GM12878 (cell line): ENCODE measurements around the gene PRKN. TPM values are rescaled to one million over a fixed set of nuclear protein-coding genes. Genes with fewer than 3 reads are reported as not detected.

ENCODE experiments used
- ATAC-seq: fragments of 200-7000 bp; cut with Tn5 transposase; 3 replicates; pipeline ENCODE4 v1.9.1; 2020; ENCODE audit warnings: mild to moderate bottlenecking, moderate library complexity
- BruUV-seq: library from RNA; stranded (reverse); fragments of 400-500 nt; replicated peaks from 2 replicates; lab custom pipeline; 2021; lab: Mats Ljungman, UMichigan
- CTCF ChIA-PET: fragments of 300-600 bp; sonication (Branson Sonifier 250); formaldehyde crosslinking; extraction: SDS; loops from one replicate; lab custom pipeline; 2021; ENCODE audit warnings: inconsistent platforms; lab: Yijun Ruan, JAX
- POLR2A ChIA-PET: fragments of 350-600 bp; formaldehyde crosslinking; extraction: SDS; loops from one replicate; lab custom pipeline; 2021; ENCODE audit warnings: inconsistent platforms; lab: Charles Lee
- RAD21 ChIA-PET: fragments of 300-600 bp; sonication (Branson Sonifier 250); formaldehyde crosslinking; loops from one replicate; lab custom pipeline; 2023; ENCODE audit warnings: antibody characterized with exemption; ENCODE audit not compliant: unreplicated experiment; lab: Charles Lee
- SMC1A ChIA-PET: fragments of 300-600 bp; sonication (Branson Sonifier 250); formaldehyde crosslinking; loops from one replicate; lab custom pipeline; 2023; ENCODE audit not compliant: unreplicated experiment, uncharacterized antibody; lab: Charles Lee
- DNase-seq: peaks from one replicate; pipeline ENCODE4 v3.0.0-alpha.2; 2011; ENCODE audit warnings: low read depth, low spot score
- FAIRE-seq: peaks from 3 replicates; lab custom pipeline; 2011; peaks lifted over from hg19 to GRCh38; lab: Jason Lieb, UNC
- H2AFZ ChIP-seq: 2 replicates; pipeline ENCODE4 v1.6.0; 2011; ENCODE audit warnings: low read depth, low read length, control low read depth; ENCODE audit not compliant: control insufficient read depth
- H3K27ac ChIP-seq: 2 replicates; pipeline ENCODE4 v1.5.1; 2011; ENCODE audit warnings: control low read depth; ENCODE audit not compliant: control insufficient read depth, insufficient read depth
- H3K27me3 ChIP-seq, 2 experiments: replicated peaks in 1 of 2; 2 replicates each; pipeline versions ENCODE4 v1.6.0 to v1.6.1; 2011; ENCODE audit warnings: low read length in 1 of 2; ENCODE audit not compliant: control insufficient read depth in 2 of 2, insufficient read depth in 2 of 2
- H3K36me3 ChIP-seq, 2 experiments: 2 replicates each; pipeline ENCODE4 v1.5.1; 2011; ENCODE audit warnings: low read length in 1 of 2; ENCODE audit not compliant: control insufficient read depth in 2 of 2, insufficient read depth in 2 of 2
- H3K4me1 ChIP-seq: 2 replicates; pipeline ENCODE4 v1.6.1; 2011; ENCODE audit warnings: mild to moderate bottlenecking, low read length, moderate library complexity, mixed read lengths; ENCODE audit not compliant: control insufficient read depth, insufficient read depth
- H3K4me2 ChIP-seq: 2 replicates; pipeline ENCODE4 v1.6.0; 2011; ENCODE audit warnings: control low read depth; ENCODE audit not compliant: control insufficient read depth, insufficient read depth
- H3K4me3 ChIP-seq: fragments of 200-600 bp; sonication (generic); 2 replicates; pipeline ENCODE4 v1.5.1; 2016
- H3K79me2 ChIP-seq: 2 replicates; pipeline ENCODE4 v1.6.0; 2011; ENCODE audit warnings: low read length; ENCODE audit not compliant: control insufficient read depth, insufficient read depth
- H3K9ac ChIP-seq: 2 replicates; pipeline ENCODE4 v1.8.0; 2011; ENCODE audit warnings: low read length, control low read depth, mixed read lengths; ENCODE audit not compliant: control insufficient read depth, insufficient read depth
- H3K9me3 ChIP-seq: replicated peaks from 3 replicates; pipeline ENCODE4 v1.5.1; 2011; ENCODE audit warnings: mild to moderate bottlenecking, low read length; ENCODE audit not compliant: control insufficient read depth, insufficient read depth
- H4K20me1 ChIP-seq: 2 replicates; pipeline ENCODE4 v1.6.0; 2011; ENCODE audit not compliant: control insufficient read depth, insufficient read depth
- EGR1 ChIP-seq, 2 experiments: IDR thresholded peaks; 1 replicate in 1 of 2; 2 replicates in 1 of 2; pipeline ENCODE4 v1.6.1; 2011 to 2012; ENCODE audit warnings: low read depth in 2 of 2, low read length in 2 of 2, borderline replicate concordance in 1 of 2, mild to moderate bottlenecking in 1 of 2, moderate library complexity in 1 of 2
- EP300 ChIP-seq, 2 experiments: fragments of 150-350 bp in 1 of 2; IDR thresholded peaks; 2 replicates each; pipeline ENCODE4 v1.6.1; 2011 to 2012; ENCODE audit warnings: low read depth in 2 of 2, low read length in 2 of 2, borderline replicate concordance in 1 of 2, improper control_type of control experiment in 1 of 2, inconsistent platforms in 1 of 2; ENCODE audit not compliant: control insufficient read depth in 1 of 2
- IRF5 ChIP-seq: fragments of 450-650 bp; IDR thresholded peaks from 2 replicates; pipeline ENCODE4 v1.6.1; 2017; ENCODE audit warnings: borderline replicate concordance
- MAX ChIP-seq: IDR thresholded peaks from 2 replicates; pipeline ENCODE4 v1.6.1; 2012; ENCODE audit warnings: low read depth, low read length, improper control_type of control experiment
- RAD51 ChIP-seq: fragments of 450-650 bp; IDR thresholded peaks from 2 replicates; pipeline ENCODE4 v1.6.1; 2016; ENCODE audit warnings: moderate library complexity, mild to moderate bottlenecking, inconsistent platforms
- SPI1 ChIP-seq: IDR thresholded peaks from 2 replicates; pipeline ENCODE4 v1.6.1; 2011; ENCODE audit warnings: low read depth, mild to moderate bottlenecking, low read length, moderate library complexity, borderline replicate concordance; ENCODE audit not compliant: insufficient read depth
- TCF7 ChIP-seq: IDR thresholded peaks from 2 replicates; pipeline ENCODE4 v1.6.1; 2014; ENCODE audit warnings: antibody characterized with exemption, borderline replicate concordance
- ZNF24 ChIP-seq: fragments of 450-650 bp; IDR thresholded peaks from 2 replicates; pipeline ENCODE4 v1.6.1; 2017; ENCODE audit warnings: antibody characterized with exemption, mild to moderate bottlenecking
- ZNF687 ChIP-seq: fragments of 450-650 bp; IDR thresholded peaks from 2 replicates; pipeline ENCODE4 v1.6.1; 2017; ENCODE audit warnings: mild to moderate bottlenecking, moderate library complexity
- WGBS: methylation state at CpG from one replicate; pipeline ENCODE4 v1.1.6; 2016; ENCODE audit warnings: low lambda C conversion rate; ENCODE audit not compliant: insufficient replicate concordance, insufficient coverage; ENCODE audit errors: missing lambda C conversion rate; 5-methylcytosine and 5-hydroxymethylcytosine counted together
- in situ Hi-C: fragments of 300-500 bp; cut with MboI; formaldehyde crosslinking; loops from 9 replicates; pipeline ENCODE4 v1.14.3; 2018; ENCODE audit warnings: mixed read lengths
- intact Hi-C: fragments of 100-400 bp; cut with micrococcal nuclease; formaldehyde crosslinking; loops from one replicate; pipeline ENCODE4 v1.14.2; 2022; ENCODE audit not compliant: unreplicated experiment
- polyA plus RNA-seq, 11 experiments: library from polyadenylated mRNA; depleted of rRNA in 4 of 11; unstranded in 6 of 11; stranded (reverse) in 5 of 11; fragments of >200 nt; fragmentation: Nextera tagmentation in 4 of 11; fragmentation: Illumina TruSeq in 1 of 11; extraction: Ambion mirVana in 4 of 11; extraction: Trizol in 1 of 11; gene quantifications; 1 replicate in 1 of 11; 2 replicates in 10 of 11; pipeline versions ENCODE4 v1.2.1 to v1.2.3, GENCODE V29; 2011 to 2016; ENCODE audit warnings: inconsistent platforms in 2 of 11, missing spikeins in 2 of 11, low read depth in 1 of 11
- total RNA-seq, 4 experiments: library from RNA; depleted of rRNA in 3 of 4; stranded (reverse); fragments of >200 nt in 3 of 4; fragmentation: Illumina TruSeq in 1 of 4; extraction: Trizol in 1 of 4; gene quantifications; 2 replicates each; pipeline versions ENCODE4 v1.2.1 to v1.2.3, GENCODE V29; 2013 to 2021
- TF ChIP-seq, protein P1 (sequence below): IDR thresholded peaks from 2 replicates; pipeline ENCODE4 v1.6.1; 2012; ENCODE audit warnings: low read length, inconsistent platforms
- TF ChIP-seq, protein P2 (sequence below): IDR thresholded peaks from 2 replicates; pipeline ENCODE4 v1.6.1; 2012; ENCODE audit warnings: low read depth, low read length, improper control_type of control experiment

PRKN gene
- total and polyA plus RNA-seq, 10 of the 15 experiments (the other 5 are each of a cell fraction or from before 2014, with no cell fraction given), result 0.06 to 0.09 TPM; not detected in 8

- no TSS peak for BruUV-seq
- H3K27me3 ChIP-seq, result no peaks in the 10 kb centered on the region
- no peak overlapping the region for H3K4me2 ChIP-seq
- ATAC-seq (no peak), DNase-seq (no peak), FAIRE-seq (no peak)
- CTCF ChIA-PET, result no interaction called here
- no peak overlapping the region for H2AFZ ChIP-seq
- H3K9me3 ChIP-seq, result no peaks in the 10 kb centered on the region
- 66% methylated on average over 2 of the region's 2 CpGs for WGBS
- H4K20me1 ChIP-seq, result no peaks in the 10 kb centered on the region
- RAD21 ChIA-PET, result no interaction called here
- intact Hi-C loops (no loop called here), in situ Hi-C loops (no loop called here)
- no peaks in the 10 kb centered on the region for H3K4me1 ChIP-seq
- no peaks in the 10 kb centered on the region for H3K36me3 ChIP-seq
- H3K79me2 ChIP-seq, result no peaks in the 10 kb centered on the region
- TF ChIP-seq EP300 (IDR thresholded peaks at IDR 0.05; ENCODE audit: borderline replicate concordance in 1 of 2, control insufficient read depth in 1 of 2, low read depth in 2 of 2, low read length in 2 of 2), result no peak
- TF ChIP-seq, protein P1, sequence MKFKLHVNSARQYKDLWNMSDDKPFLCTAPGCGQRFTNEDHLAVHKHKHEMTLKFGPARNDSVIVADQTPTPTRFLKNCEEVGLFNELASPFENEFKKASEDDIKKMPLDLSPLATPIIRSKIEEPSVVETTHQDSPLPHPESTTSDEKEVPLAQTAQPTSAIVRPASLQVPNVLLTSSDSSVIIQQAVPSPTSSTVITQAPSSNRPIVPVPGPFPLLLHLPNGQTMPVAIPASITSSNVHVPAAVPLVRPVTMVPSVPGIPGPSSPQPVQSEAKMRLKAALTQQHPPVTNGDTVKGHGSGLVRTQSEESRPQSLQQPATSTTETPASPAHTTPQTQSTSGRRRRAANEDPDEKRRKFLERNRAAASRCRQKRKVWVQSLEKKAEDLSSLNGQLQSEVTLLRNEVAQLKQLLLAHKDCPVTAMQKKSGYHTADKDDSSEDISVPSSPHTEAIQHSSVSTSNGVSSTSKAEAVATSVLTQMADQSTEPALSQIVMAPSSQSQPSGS, result no peak
- TF ChIP-seq, protein P2, sequence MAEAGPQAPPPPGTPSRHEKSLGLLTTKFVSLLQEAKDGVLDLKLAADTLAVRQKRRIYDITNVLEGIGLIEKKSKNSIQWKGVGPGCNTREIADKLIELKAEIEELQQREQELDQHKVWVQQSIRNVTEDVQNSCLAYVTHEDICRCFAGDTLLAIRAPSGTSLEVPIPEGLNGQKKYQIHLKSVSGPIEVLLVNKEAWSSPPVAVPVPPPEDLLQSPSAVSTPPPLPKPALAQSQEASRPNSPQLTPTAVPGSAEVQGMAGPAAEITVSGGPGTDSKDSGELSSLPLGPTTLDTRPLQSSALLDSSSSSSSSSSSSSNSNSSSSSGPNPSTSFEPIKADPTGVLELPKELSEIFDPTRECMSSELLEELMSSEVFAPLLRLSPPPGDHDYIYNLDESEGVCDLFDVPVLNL, result no peak
- TF ChIP-seq IRF5, result no peak
- TF ChIP-seq ZNF687, result no peak
- TF ChIP-seq SPI1, result no peak
- no peak for TF ChIP-seq TCF7
- no peak for TF ChIP-seq EGR1 (IDR thresholded peaks at IDR 0.05; ENCODE audit: borderline replicate concordance in 1 of 2, low read depth in 2 of 2, low read length in 2 of 2)
- TF ChIP-seq MAX, result no peak
- no peak for TF ChIP-seq ZNF24
- no peak for TF ChIP-seq RAD51
- no peak overlapping the region for H3K9ac ChIP-seq
- no peak overlapping the region for H3K27ac ChIP-seq
- POLR2A ChIA-PET, result no interaction called here
- SMC1A ChIA-PET, result no interaction called here
- no peak overlapping the region for H3K4me3 ChIP-seq
Observed at GRCh38 chr6:162644153-162644552, 83.4 kb downstream of the PRKN start.
